CD8-positive, alpha-beta memory T cell (primary cell): ENCODE data around the gene GNE. TPM values are rescaled to one million over a fixed set of nuclear protein-coding genes. Genes with fewer than 3 reads are reported as not detected.

Source experiments
- CTCF ChIA-PET: fragments of 350-600 bp; sonication (Branson Sonifier 250); formaldehyde crosslinking; loops from one replicate; lab custom pipeline; 2021; ENCODE audit warnings: antibody characterized with exemption; lab: Charles Lee
- POLR2A ChIA-PET: fragments of 350-600 bp; sonication (Branson Sonifier 250); formaldehyde crosslinking; loops from one replicate; lab custom pipeline; 2021; ENCODE audit warnings: antibody characterized with exemption; lab: Charles Lee
- DNase-seq, 5 donors: peaks; one replicate each; pipeline versions ENCODE4 v3.0.0 to v3.0.0-alpha.2; 2020 to 2022; ENCODE audit warnings: mixed read lengths in 1 of 5
- H3K27ac ChIP-seq: one replicate; pipeline ENCODE4 v1.7.0; 2013; ENCODE audit warnings: low read depth, mild to moderate bottlenecking, low read length, moderate library complexity
- H3K27me3 ChIP-seq: 2 replicates; pipeline ENCODE4 v1.7.0; 2013; ENCODE audit warnings: low read length, mild to moderate bottlenecking; ENCODE audit not compliant: insufficient read depth, poor library complexity, severe bottlenecking
- H3K36me3 ChIP-seq: 2 replicates; pipeline ENCODE4 v1.7.0; 2013; ENCODE audit warnings: mild to moderate bottlenecking, low read length, moderate library complexity; ENCODE audit not compliant: insufficient read depth
- H3K4me1 ChIP-seq: 2 replicates; pipeline ENCODE4 v1.7.0; 2013; ENCODE audit warnings: mild to moderate bottlenecking, low read length, moderate library complexity; ENCODE audit not compliant: insufficient read depth
- H3K4me3 ChIP-seq: 2 replicates; pipeline ENCODE4 v1.7.0; 2013; ENCODE audit warnings: mild to moderate bottlenecking, low read length
- H3K9me3 ChIP-seq: 2 replicates; pipeline ENCODE4 v1.7.0; 2013; ENCODE audit warnings: mild to moderate bottlenecking, low read length
- H3K27ac Mint-ChIP-seq, 8 donors: one replicate each; pipeline ENCODE4 v1.8.0; 2020 to 2021; ENCODE audit warnings: mixed read lengths in 8 of 8, mild to moderate bottlenecking in 6 of 8, inconsistent platforms in 3 of 8, moderate library complexity in 3 of 8
- H3K27me3 Mint-ChIP-seq, 2 donors: one replicate each; pipeline ENCODE4 v1.8.0; 2020 to 2021; ENCODE audit warnings: mixed read lengths in 2 of 2, mild to moderate bottlenecking in 1 of 2, moderate library complexity in 1 of 2
- H3K36me3 Mint-ChIP-seq, 3 donors: one replicate each; pipeline ENCODE4 v1.8.0; 2020 to 2021; ENCODE audit warnings: mixed read lengths in 3 of 3, inconsistent platforms in 1 of 3, mild to moderate bottlenecking in 1 of 3
- H3K4me1 Mint-ChIP-seq, 3 donors: one replicate each; pipeline ENCODE4 v1.8.0; 2020 to 2021; ENCODE audit warnings: mixed read lengths in 3 of 3, inconsistent platforms in 1 of 3, mild to moderate bottlenecking in 1 of 3
- H3K4me3 Mint-ChIP-seq, 7 donors: one replicate each; pipeline ENCODE4 v1.8.0; 2020 to 2021; ENCODE audit warnings: mixed read lengths in 7 of 7, mild to moderate bottlenecking in 6 of 7, moderate library complexity in 4 of 7, inconsistent platforms in 2 of 7
- H3K9me3 Mint-ChIP-seq, 5 donors: one replicate each; pipeline ENCODE4 v1.8.0; 2020 to 2022; ENCODE audit warnings: mixed read lengths in 5 of 5, mild to moderate bottlenecking in 3 of 5, moderate library complexity in 2 of 5, inconsistent platforms in 1 of 5
- polyA plus RNA-seq: library from polyadenylated mRNA; unstranded; fragments of 300-500 nt; fragmentation: Illumina TruSeq; gene quantifications from one replicate; pipeline ENCODE4 v1.2.3, GENCODE V29; 2021
- total RNA-seq, 2 experiments: library from RNA; stranded (reverse); gene quantifications; one replicate each; pipeline ENCODE4 v1.2.3, GENCODE V29; 2021

Gene GNE
- total and polyA plus RNA-seq, 3 experiments from 2014 or later: 5.8 to 12.7 (median 11.6) TPM

DNA sequence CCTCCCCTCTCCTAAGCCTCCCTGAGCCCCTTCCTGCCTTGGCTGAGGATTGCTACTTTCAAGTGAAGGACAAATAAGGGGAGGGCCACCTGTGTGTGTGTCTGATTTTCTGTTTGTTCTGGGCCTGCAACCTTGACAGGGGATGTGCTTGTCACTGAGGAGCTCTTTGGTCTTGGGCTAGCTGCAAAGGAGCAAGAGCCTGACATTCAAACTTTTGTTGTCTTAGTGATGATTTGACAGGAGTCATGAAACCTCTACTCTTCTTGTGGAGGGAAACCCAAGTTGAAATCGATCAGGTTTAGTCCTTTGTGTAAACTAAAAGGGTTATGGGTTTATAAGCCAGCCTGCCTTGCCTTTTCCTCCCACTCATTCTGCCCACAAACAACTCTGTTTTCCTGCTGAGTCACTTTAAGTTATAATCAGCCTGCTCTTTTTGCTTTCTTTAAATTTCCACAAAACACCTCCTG, 50.7 kb downstream of the GNE start:
- Mint-ChIP-seq H3K9me3 (no peaks in the 10 kb centered on the region), H3K4me1 (peaks cover 34 to 69% (median 68%) of the 10 kb centered on the region in 3 donors), H3K4me3 (no peak overlapping the region), H3K27me3 (peaks cover 0 to 2% of the 10 kb centered on the region in 2 donors), H3K36me3 (peaks cover 0 to 98% (median 32%) of the 10 kb centered on the region in 3 donors), H3K27ac (peak overlapping the region; percentile 67 to 89 (median 78))
- peaks cover 65% of the 10 kb centered on the region for H3K36me3 ChIP-seq
- no peaks in the 10 kb centered on the region for H3K27me3 ChIP-seq
- peak overlapping the region; percentile 28 for H3K27ac ChIP-seq
- POLR2A ChIA-PET: no interaction called here
- no peak for DNase-seq
- no peaks in the 10 kb centered on the region for H3K9me3 ChIP-seq
- H3K4me1 ChIP-seq: peaks cover 27% of the 10 kb centered on the region
- CTCF ChIA-PET: no interaction called here
- H3K4me3 ChIP-seq: no peak overlapping the region

DNA sequence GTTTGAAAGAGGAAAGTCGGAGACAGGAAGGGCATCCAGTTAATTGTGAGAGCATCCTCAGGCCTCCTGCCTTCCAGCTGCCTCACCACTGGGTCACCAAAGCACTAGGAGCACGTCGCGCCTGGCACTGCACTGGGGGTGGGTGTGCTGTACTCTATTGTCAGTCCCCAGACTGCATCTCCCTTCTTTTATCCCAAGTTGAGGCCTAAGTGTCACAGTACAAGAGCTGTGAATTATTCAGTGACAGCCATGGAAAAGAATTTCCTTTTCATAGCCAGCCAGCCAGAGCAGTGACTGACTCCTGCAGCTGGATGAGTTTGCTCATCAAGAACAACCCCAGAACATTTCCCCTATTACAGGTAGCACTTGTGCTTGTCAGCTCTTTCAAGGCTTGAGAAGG, 51.2 kb downstream of the GNE start:
- CTCF ChIA-PET: no interaction called here
- no peak overlapping the region for H3K4me3 ChIP-seq
- Mint-ChIP-seq H3K9me3 (no peaks in the 10 kb centered on the region), H3K4me3 (peak overlapping the region in 1 of 7 donors; percentile 75), H3K27ac (peak overlapping the region in 7 of 8 donors; percentile 27 to 89 (median 69)), H3K4me1 (peaks cover 36 to 73% (median 64%) of the 10 kb centered on the region in 3 donors), H3K27me3 (peaks cover 0 to 2% of the 10 kb centered on the region in 2 donors), H3K36me3 (peaks cover 0 to 98% (median 33%) of the 10 kb centered on the region in 3 donors)
- no peaks in the 10 kb centered on the region for H3K27me3 ChIP-seq
- peaks cover 66% of the 10 kb centered on the region for H3K36me3 ChIP-seq
- POLR2A ChIA-PET: no interaction called here
- H3K9me3 ChIP-seq: no peaks in the 10 kb centered on the region
- no peak for DNase-seq
- no peak overlapping the region for H3K27ac ChIP-seq
- H3K4me1 ChIP-seq: peaks cover 27% of the 10 kb centered on the region

DNA sequence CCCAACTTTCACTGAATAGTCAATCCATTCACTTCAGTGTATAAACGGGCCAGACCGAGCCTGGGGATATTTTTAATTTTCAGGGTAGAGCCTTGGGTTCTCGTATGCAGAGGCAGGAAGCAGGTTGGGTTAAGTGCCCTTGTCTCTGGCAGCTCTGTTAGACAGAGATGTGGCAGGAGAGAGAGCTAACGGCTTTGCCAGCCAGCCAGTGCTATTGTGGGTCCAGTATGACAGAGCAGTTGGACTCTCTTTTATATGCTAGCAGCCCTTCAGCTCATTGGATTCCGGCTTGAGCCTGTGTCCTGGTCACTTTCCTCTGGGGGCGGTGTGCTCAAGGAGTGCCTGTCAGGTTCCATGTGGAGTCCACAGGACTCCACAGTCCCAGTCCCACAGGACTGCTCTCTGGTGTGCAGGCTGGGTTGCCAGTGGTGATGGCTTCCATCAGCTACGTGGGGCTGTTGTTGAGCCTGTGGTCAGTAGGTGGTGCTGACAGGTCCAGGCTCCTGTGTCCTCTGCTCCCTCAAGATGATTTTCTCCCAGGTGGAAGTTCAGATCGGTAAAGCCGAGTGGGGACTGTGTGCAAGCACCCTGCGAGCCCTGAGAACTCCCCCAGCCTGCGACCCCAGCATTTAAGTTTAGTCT, 53.2 kb downstream of the GNE start:
- POLR2A ChIA-PET: interaction anchor here (1.5 kb wide), 1 partner anchor 14 kb away, joined by 3 read pairs; no protein-coding TSS in a partner anchor

DNA sequence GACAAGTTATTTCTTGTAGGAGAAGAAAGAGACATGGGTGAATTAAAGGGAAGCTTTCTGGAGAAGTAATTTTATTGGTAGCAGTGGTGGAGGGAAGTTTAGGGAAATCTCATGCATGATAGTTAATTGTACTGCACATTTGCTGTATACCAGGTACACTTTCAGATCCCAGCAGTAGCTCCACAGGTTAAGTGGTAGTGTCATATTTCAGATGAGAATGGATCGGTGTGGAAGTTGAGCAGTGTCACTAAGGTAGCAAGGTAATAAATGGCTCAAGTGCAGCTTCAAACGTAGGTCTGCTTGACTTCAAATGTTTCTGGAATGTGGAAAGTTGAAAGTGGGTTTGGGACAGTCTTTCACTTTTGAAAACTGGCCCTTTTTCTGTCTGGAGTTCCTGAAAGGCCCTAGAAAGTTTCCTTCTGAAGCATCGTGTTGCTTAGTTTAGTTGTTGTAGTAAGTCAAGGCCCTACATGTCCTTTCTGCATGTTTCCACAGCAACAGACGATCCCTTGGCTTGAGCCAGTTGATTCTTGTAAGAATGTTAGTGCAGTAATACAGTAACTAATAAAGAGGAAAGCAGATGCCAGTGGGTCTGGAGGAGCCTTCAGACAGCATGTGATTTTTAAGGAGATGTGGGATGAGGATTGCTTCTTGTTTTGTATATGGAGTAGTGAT, 63.8 kb downstream of the GNE start:
- Histone ChIP-seq H3K27ac (no peak overlapping the region), H3K36me3 (peaks cover 9% of the 10 kb centered on the region), H3K27me3 (no peaks in the 10 kb centered on the region), H3K4me1 (peaks cover 41% of the 10 kb centered on the region), H3K4me3 (no peak overlapping the region), H3K9me3 (no peaks in the 10 kb centered on the region)
- CTCF ChIA-PET: interaction anchor here (1.1 to 2.2 kb wide), 3 partner anchors 11 to 92 kb away, joined by 3 to 9 read pairs (median 4); no protein-coding TSS in a partner anchor
- H3K4me3 Mint-ChIP-seq: peak overlapping the region in 5 of 7 donors; percentile 24 to 76 (median 47)
- no peaks in the 10 kb centered on the region for H3K9me3 Mint-ChIP-seq
- POLR2A ChIA-PET: interaction anchor here (1.0 kb wide), 1 partner anchor 134 kb away, joined by 3 read pairs; no protein-coding TSS in a partner anchor
- H3K4me1 Mint-ChIP-seq: peaks cover 50 to 66% (median 62%) of the 10 kb centered on the region in 3 donors
- no peak for DNase-seq
- H3K27ac Mint-ChIP-seq: peak overlapping the region in 7 of 8 donors; percentile 32 to 94 (median 72)
- H3K36me3 Mint-ChIP-seq: peaks cover 0 to 53% (median 10%) of the 10 kb centered on the region in 3 donors
- peaks cover 0 to 4% of the 10 kb centered on the region in 2 donors for H3K27me3 Mint-ChIP-seq

More for the DNA sequence above, 53.2 kb downstream of the GNE start:
- no peak for DNase-seq
- H3K27me3 ChIP-seq: no peaks in the 10 kb centered on the region
- Mint-ChIP-seq H3K27me3 (peaks cover 0 to 2% of the 10 kb centered on the region in 2 donors), H3K4me1 (peaks cover 24 to 57% (median 55%) of the 10 kb centered on the region in 3 donors), H3K9me3 (no peaks in the 10 kb centered on the region), H3K36me3 (peaks cover 0 to 97% (median 30%) of the 10 kb centered on the region in 3 donors), H3K4me3 (no peak overlapping the region), H3K27ac (peak overlapping the region in 3 of 8 donors; percentile 11 to 72 (median 71))
- no peaks in the 10 kb centered on the region for H3K9me3 ChIP-seq
- no peak overlapping the region for H3K27ac ChIP-seq
- no peak overlapping the region for H3K4me3 ChIP-seq
- H3K4me1 ChIP-seq: peaks cover 23% of the 10 kb centered on the region
- CTCF ChIA-PET: interaction anchor here (0.7 kb wide), 1 partner anchor 1339 kb away, joined by 3 read pairs; no protein-coding TSS in a partner anchor
- peaks cover 79% of the 10 kb centered on the region for H3K36me3 ChIP-seq

DNA sequence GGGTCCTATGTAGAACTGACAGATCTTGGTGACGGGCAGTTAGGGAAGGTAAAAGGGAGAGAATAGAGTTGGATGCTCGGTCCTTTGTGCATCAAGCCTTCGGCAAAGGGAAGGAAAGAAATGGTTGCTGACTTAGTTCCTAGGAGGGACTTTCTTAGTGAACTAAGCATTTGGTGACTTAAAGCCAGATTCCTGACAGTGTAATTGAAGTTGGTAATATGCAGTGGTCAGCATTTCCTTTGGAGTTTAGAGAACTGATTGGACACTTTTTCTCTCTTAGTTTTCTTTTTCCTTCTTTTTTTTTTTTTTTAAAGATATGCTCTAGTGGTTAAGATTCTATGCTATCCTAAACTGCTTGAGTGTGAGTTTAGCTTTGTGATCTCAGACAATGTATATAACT, 65.2 kb downstream of the GNE start:
- Histone ChIP-seq H3K36me3 (peaks cover 3% of the 10 kb centered on the region), H3K4me1 (peaks cover 41% of the 10 kb centered on the region), H3K27me3 (no peaks in the 10 kb centered on the region), H3K4me3 (no peak overlapping the region), H3K9me3 (no peaks in the 10 kb centered on the region), H3K27ac (no peak overlapping the region)
- CTCF ChIA-PET: interaction anchor here (2.2 kb wide), 1 partner anchor 27 kb away, joined by 9 read pairs; no protein-coding TSS in a partner anchor
- POLR2A ChIA-PET: interaction anchor here (1.0 kb wide), 1 partner anchor 135 kb away, joined by 3 read pairs; no protein-coding TSS in a partner anchor
- DNase-seq: no peak
- H3K36me3 Mint-ChIP-seq: peaks cover 0 to 44% (median 10%) of the 10 kb centered on the region in 3 donors
- H3K4me1 Mint-ChIP-seq: peaks cover 51 to 63% (median 62%) of the 10 kb centered on the region in 3 donors
- H3K27me3 Mint-ChIP-seq: peaks cover 0 to 4% of the 10 kb centered on the region in 2 donors
- peak overlapping the region; percentile 91 to 97 (median 95) for H3K4me3 Mint-ChIP-seq
- H3K9me3 Mint-ChIP-seq: no peaks in the 10 kb centered on the region
- H3K27ac Mint-ChIP-seq: peak overlapping the region; percentile 33 to 95 (median 80)

DNA sequence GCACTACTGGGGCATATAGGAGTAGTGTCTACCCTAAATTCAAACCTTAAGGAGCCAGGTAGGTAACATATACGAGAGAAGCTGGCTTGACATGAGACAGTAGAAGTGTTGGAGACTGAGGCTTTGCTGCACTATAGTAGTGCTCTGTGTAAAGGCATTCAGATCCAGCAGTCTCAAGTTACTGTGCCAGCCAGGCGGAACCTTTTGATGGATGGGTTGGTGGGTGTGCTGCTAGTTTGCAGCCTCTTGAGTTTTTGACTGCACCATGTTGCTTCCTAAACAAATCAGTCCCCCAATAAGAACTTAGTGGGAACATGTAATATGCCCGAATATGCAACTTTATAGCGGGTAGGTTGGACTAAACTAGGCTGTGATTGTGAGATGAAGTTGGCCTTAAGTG, 66.1 kb downstream of the GNE start:
- Histone ChIP-seq H3K9me3 (no peaks in the 10 kb centered on the region), H3K4me1 (peaks cover 41% of the 10 kb centered on the region), H3K27ac (peak overlapping the region; percentile 90), H3K36me3 (no peaks in the 10 kb centered on the region), H3K27me3 (no peaks in the 10 kb centered on the region), H3K4me3 (peak overlapping the region; percentile 82)
- POLR2A ChIA-PET: interaction anchor here (1.0 kb wide), 1 partner anchor 66 kb away, joined by 3 read pairs; the partner anchor contains the start of gene GNE
- no peaks in the 10 kb centered on the region for H3K9me3 Mint-ChIP-seq
- peak overlapping the region in 7 of 8 donors; percentile 51 to 95 (median 92) for H3K27ac Mint-ChIP-seq
- H3K4me3 Mint-ChIP-seq: peak overlapping the region; percentile 91 to 97 (median 95)
- H3K4me1 Mint-ChIP-seq: peaks cover 55 to 57% (median 56%) of the 10 kb centered on the region in 3 donors
- H3K36me3 Mint-ChIP-seq: peaks cover 0 to 38% (median 7%) of the 10 kb centered on the region in 3 donors
- peaks cover 0 to 4% of the 10 kb centered on the region in 2 donors for H3K27me3 Mint-ChIP-seq
- DNase-seq: no peak
- CTCF ChIA-PET: interaction anchor here (0.7 to 3.9 kb wide), 4 partner anchors 10 to 136 kb away, joined by 3 to 35 read pairs (median 13); no protein-coding TSS in a partner anchor

DNA sequence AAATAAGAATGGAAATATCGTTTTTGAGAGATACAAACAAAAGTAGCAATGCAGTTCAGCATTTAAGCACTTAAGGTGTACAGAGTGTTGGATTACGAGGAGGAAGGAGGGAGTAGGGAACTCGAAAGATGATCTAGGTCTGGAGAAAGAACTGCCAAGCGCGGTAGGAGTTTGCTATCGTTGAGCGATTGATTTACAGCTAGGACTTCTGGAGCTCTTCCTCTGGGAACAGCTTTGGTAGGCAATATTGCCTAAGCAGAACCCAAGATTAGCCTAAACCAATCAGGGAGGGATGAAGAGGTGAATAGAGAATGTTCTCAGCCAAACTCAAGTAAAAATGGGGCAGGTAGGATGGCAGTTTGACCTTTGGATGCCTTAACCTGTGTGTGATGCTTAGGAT, 66.6 kb downstream of the GNE start:
- POLR2A ChIA-PET: interaction anchor here (1.0 to 1.8 kb wide), 3 partner anchors 9 to 67 kb away, joined by 3 to 5 read pairs (median 5); partner anchors contain the start of gene GNE
- H3K9me3 Mint-ChIP-seq: no peaks in the 10 kb centered on the region
- no peak for DNase-seq

More for the DNA sequence above, 66.6 kb downstream of the GNE start:
- no peaks in the 10 kb centered on the region for H3K27me3 ChIP-seq
- H3K4me1 Mint-ChIP-seq: peaks cover 53 to 56% (median 54%) of the 10 kb centered on the region in 3 donors
- peak overlapping the region; percentile 91 to 97 (median 95) for H3K4me3 Mint-ChIP-seq
- CTCF ChIA-PET: interaction anchor here (0.7 to 3.9 kb wide), 8 partner anchors 10 to 136 kb away, joined by 3 to 35 read pairs (median 6); partner anchors contain the start of gene CCIN
- H3K4me1 ChIP-seq: peaks cover 41% of the 10 kb centered on the region
- peak overlapping the region; percentile 90 for H3K27ac ChIP-seq
- H3K27ac Mint-ChIP-seq: peak overlapping the region; percentile 83 to 98 (median 93)
- peak overlapping the region; percentile 82 for H3K4me3 ChIP-seq
- H3K36me3 ChIP-seq: no peaks in the 10 kb centered on the region
- peaks cover 0 to 4% of the 10 kb centered on the region in 2 donors for H3K27me3 Mint-ChIP-seq
- H3K9me3 ChIP-seq: no peaks in the 10 kb centered on the region
- H3K36me3 Mint-ChIP-seq: peaks cover 0 to 36% (median 7%) of the 10 kb centered on the region in 3 donors
